NT2/D1 (cell line): ENCODE data around the gene RGS3.

Experiments
- DNase-seq: peaks from one replicate; pipeline ENCODE4 v3.0.0-alpha.2; 2011; ENCODE audit warnings: low read depth, low spot score
- H3K27me3 ChIP-seq: 2 replicates; pipeline ENCODE4 v1.6.0; 2011; ENCODE audit warnings: mild to moderate bottlenecking; ENCODE audit not compliant: insufficient read length, insufficient read depth
- H3K36me3 ChIP-seq: 2 replicates; pipeline ENCODE4 v1.6.1; 2011; ENCODE audit warnings: mild to moderate bottlenecking, low read length, mixed read lengths; ENCODE audit not compliant: insufficient read depth, insufficient read length
- H3K4me1 ChIP-seq: 2 replicates; pipeline ENCODE4 v1.5.1; 2011; ENCODE audit not compliant: insufficient read depth, insufficient read length
- H3K4me3 ChIP-seq: 2 replicates; pipeline ENCODE4 v1.5.1; 2011; ENCODE audit warnings: low read depth; ENCODE audit not compliant: insufficient read length
- H3K9ac ChIP-seq: 2 replicates; pipeline ENCODE4 v1.6.0; 2011; ENCODE audit warnings: low read depth; ENCODE audit not compliant: insufficient read length
- H3K9me3 ChIP-seq: 2 replicates; pipeline ENCODE4 v1.5.1; 2011; ENCODE audit warnings: mild to moderate bottlenecking, low read length; ENCODE audit not compliant: insufficient read depth
- SUZ12 ChIP-seq: IDR thresholded peaks from 2 replicates; pipeline ENCODE4 v1.6.1; 2011; ENCODE audit not compliant: insufficient read length, insufficient read depth; ENCODE audit errors: extremely low read depth
- YY1 ChIP-seq: IDR thresholded peaks from 2 replicates; pipeline ENCODE4 v1.6.1; 2011; ENCODE audit not compliant: insufficient read length, insufficient read depth
- ZNF274 ChIP-seq: IDR thresholded peaks from 2 replicates; pipeline ENCODE4 v1.6.1; 2011; ENCODE audit warnings: mild to moderate bottlenecking, low read depth, low read length

RGS3 gene

GRCh38 chr9:113606510-113606909 is 143.0 kb downstream of the RGS3 start:
- Histone ChIP-seq H3K36me3 (no peaks in the 10 kb centered on the region), H3K9ac (no peak overlapping the region), H3K4me1 (peaks cover 27% of the 10 kb centered on the region), H3K4me3 (no peak overlapping the region), H3K27me3 (no peaks in the 10 kb centered on the region), H3K9me3 (no peaks in the 10 kb centered on the region)
- no peak for DNase-seq
- TF ChIP-seq SUZ12 (no peak), ZNF274 (no peak), YY1 (no peak)

DNA sequence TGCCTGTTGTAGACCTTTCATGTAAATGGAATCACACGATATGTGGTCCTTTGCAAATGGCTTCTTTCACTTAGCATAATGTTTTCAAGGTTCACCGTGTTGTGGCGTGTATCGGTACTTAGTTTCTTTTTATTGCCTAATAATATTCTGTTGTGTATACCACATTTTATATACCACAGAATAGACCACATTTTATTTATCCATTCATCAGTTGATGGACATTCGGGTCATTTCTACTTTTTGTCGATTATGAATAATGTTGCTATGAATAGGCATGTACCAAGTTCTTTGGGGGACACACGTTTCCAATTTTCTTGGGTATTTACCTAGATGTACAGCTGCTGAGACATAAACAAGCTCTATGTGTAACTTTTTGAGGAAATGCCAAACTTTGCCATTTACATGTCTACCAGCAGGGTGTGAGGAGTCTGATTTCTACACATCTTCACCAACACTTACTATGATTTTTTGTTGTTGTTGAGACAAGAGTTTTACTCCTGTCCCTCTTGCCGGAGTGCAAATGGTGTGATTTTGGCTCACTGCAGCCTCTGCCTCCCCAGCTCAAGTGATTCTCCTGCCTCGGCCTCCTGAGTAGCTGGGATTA is 144.7 kb downstream of the RGS3 start:
- H3K4me1 ChIP-seq, result peaks cover 20% of the 10 kb centered on the region
- TF ChIP-seq YY1 (no peak), SUZ12 (no peak), ZNF274 (no peak)
- no peaks in the 10 kb centered on the region for H3K36me3 ChIP-seq
- H3K9ac ChIP-seq, result no peak overlapping the region
- no peak for DNase-seq
- H3K9me3 ChIP-seq, result no peaks in the 10 kb centered on the region
- H3K27me3 ChIP-seq, result no peaks in the 10 kb centered on the region
- H3K4me3 ChIP-seq, result no peak overlapping the region

DNA sequence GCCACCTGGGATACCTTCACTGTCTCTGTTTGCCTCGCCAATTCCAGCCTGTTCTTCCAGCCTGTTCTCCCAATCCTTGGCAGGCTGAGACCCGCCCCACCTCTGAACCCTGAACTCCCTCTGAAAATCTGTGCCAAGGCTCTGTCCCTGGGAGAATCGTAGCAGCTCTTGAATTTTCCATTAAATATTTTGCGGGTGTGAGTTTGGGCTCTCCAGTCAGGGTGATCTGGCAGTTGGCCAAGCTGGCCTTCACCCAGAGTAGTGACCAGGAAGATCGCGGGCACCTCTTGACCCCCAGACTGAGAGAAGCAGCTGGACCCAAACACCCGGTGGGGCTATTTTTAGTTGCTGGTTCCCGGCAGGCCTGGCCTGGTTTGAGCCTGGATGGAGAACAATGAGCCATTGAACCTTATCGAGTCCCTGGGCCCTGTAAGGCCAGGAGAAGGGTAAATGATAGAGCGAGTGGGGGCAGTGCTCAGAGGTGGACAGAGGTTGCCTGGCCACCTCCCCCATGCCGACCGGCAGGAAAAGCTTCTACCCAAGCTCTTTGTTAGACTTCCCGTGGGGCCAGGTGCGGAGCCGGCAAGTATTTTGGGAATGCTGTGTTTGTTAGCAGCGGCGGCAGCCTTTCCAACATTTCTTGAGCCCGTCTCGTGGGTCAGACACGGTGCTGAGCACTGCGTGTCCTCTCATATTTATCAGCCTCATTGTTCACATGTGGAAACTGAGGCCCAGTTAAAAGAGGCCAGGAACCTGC is 146.2 kb downstream of the RGS3 start:
- no peaks in the 10 kb centered on the region for H3K9me3 ChIP-seq
- H3K36me3 ChIP-seq, result no peaks in the 10 kb centered on the region
- no peak overlapping the region for H3K9ac ChIP-seq
- H3K4me1 ChIP-seq, result peaks cover 12% of the 10 kb centered on the region
- H3K27me3 ChIP-seq, result no peaks in the 10 kb centered on the region
- DNase-seq, result no peak
- no peak overlapping the region for H3K4me3 ChIP-seq
- TF ChIP-seq ZNF274 (no peak), SUZ12 (no peak), YY1 (no peak)

GRCh38 chr9:113611461-113612215 is 148.1 kb downstream of the RGS3 start:
- no peak for TF ChIP-seq SUZ12
- no peak for TF ChIP-seq ZNF274
- TF ChIP-seq YY1, result no peak
- DNase-seq, result no peak

GRCh38 chr9:113612216-113612747 is 148.8 kb downstream of the RGS3 start:
- Histone ChIP-seq H3K9me3 (no peaks in the 10 kb centered on the region), H3K27me3 (no peaks in the 10 kb centered on the region), H3K4me1 (peaks cover 24% of the 10 kb centered on the region), H3K9ac (no peak overlapping the region), H3K36me3 (no peaks in the 10 kb centered on the region), H3K4me3 (no peak overlapping the region)
- no peak for TF ChIP-seq YY1
- no peak for TF ChIP-seq ZNF274
- TF ChIP-seq SUZ12, result no peak
- no peak for DNase-seq

More at GRCh38 chr9:113611461-113612215, 148.1 kb downstream of the RGS3 start:
- no peaks in the 10 kb centered on the region for H3K36me3 ChIP-seq
- H3K9me3 ChIP-seq, result no peaks in the 10 kb centered on the region
- no peaks in the 10 kb centered on the region for H3K27me3 ChIP-seq
- no peak overlapping the region for H3K9ac ChIP-seq
- H3K4me3 ChIP-seq, result no peak overlapping the region
- peaks cover 18% of the 10 kb centered on the region for H3K4me1 ChIP-seq

- no peaks in the 10 kb centered on the region for H3K27me3 ChIP-seq
- no peaks in the 10 kb centered on the region for H3K9me3 ChIP-seq
- DNase-seq, result no peak
- no peak overlapping the region for H3K4me3 ChIP-seq
- TF ChIP-seq YY1, result no peak
- no peak for TF ChIP-seq ZNF274
- TF ChIP-seq SUZ12, result no peak
- H3K4me1 ChIP-seq, result peaks cover 25% of the 10 kb centered on the region
- no peak overlapping the region for H3K9ac ChIP-seq
- H3K36me3 ChIP-seq, result no peaks in the 10 kb centered on the region
Observed at GRCh38 chr9:113612828-113613227, 149.3 kb downstream of the RGS3 start.

DNA sequence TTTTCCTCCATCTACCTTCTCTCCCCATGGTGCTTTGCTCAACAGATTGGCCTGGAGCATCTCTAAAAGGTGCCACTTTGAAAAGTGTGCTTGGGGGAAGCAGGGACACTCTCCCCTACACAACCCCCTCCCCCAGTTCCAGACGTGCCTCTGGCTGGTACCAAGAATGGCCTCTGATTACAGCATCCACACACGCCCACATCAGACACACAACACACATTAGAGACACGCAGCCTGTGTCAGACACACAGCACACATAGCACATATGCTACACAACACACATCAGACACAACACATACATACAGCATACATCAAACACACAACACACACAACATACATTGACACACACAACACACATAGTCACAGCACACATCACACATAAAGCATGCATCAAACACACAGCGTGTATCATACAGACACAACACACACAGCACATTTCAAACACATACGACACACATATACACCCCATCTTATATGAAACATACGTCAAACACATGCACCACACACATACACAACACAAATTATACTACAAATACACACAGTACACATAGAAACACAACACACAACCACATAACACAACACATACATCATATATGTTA is 150.4 kb downstream of the RGS3 start:
- H3K9me3 ChIP-seq, result no peaks in the 10 kb centered on the region
- no peak overlapping the region for H3K4me3 ChIP-seq
- no peak for TF ChIP-seq YY1
- TF ChIP-seq SUZ12, result no peak
- TF ChIP-seq ZNF274, result no peak
- no peak for DNase-seq
- H3K9ac ChIP-seq, result no peak overlapping the region
- H3K4me1 ChIP-seq, result peaks cover 25% of the 10 kb centered on the region
- no peaks in the 10 kb centered on the region for H3K27me3 ChIP-seq
- no peaks in the 10 kb centered on the region for H3K36me3 ChIP-seq
